Measurements from ENCODE around the gene ANKRD50.

ANKRD50 gene

GRCh38 chr4:124684301-124684700 is 28.2 kb downstream of the ANKRD50 start:
- Mint-ChIP-seq H3K4me3 (no peak overlapping the region), H3K4me1 (no peaks in the 10 kb centered on the region), H3K27me3 (no peaks in the 10 kb centered on the region), H3K9me3 (no peaks in the 10 kb centered on the region), H3K27ac (no peak overlapping the region)
- DNase-seq (no peak), ATAC-seq (no peak)

GRCh38 chr4:124682384-124682783 is 30.1 kb downstream of the ANKRD50 start:
- Mint-ChIP-seq H3K27me3 (no peaks in the 10 kb centered on the region), H3K27ac (no peak overlapping the region), H3K4me1 (no peaks in the 10 kb centered on the region), H3K9me3 (no peaks in the 10 kb centered on the region), H3K4me3 (no peak overlapping the region)
- DNase-seq: no peak
- no peak for ATAC-seq

- Mint-ChIP-seq H3K27me3 (no peaks in the 10 kb centered on the region), H3K27ac (no peak overlapping the region), H3K9me3 (peaks cover 0 to 7% of the 10 kb centered on the region in 2 donors), H3K4me1 (no peaks in the 10 kb centered on the region), H3K4me3 (no peak overlapping the region)
- no peak for DNase-seq
- no peak for ATAC-seq
Measured at GRCh38 chr4:124666496-124666895, 46.0 kb downstream of the ANKRD50 start.

- Mint-ChIP-seq H3K27me3 (no peaks in the 10 kb centered on the region), H3K4me1 (no peaks in the 10 kb centered on the region), H3K4me3 (no peak overlapping the region), H3K27ac (no peak overlapping the region), H3K9me3 (no peaks in the 10 kb centered on the region)
- no peak for DNase-seq
- no peak for ATAC-seq
Measured at GRCh38 chr4:124658795-124659194, 53.7 kb downstream of the ANKRD50 start.

GRCh38 chr4:124650614-124651013 is 61.9 kb downstream of the ANKRD50 start:
- ATAC-seq (no peak), DNase-seq (no peak)
- H3K4me3 Mint-ChIP-seq: no peak overlapping the region
- no peaks in the 10 kb centered on the region for H3K9me3 Mint-ChIP-seq
- no peaks in the 10 kb centered on the region for H3K4me1 Mint-ChIP-seq
- no peak overlapping the region for H3K27ac Mint-ChIP-seq
- no peaks in the 10 kb centered on the region for H3K27me3 Mint-ChIP-seq

- no peak overlapping the region for H3K4me3 Mint-ChIP-seq
- no peaks in the 10 kb centered on the region for H3K4me1 Mint-ChIP-seq
- H3K27me3 Mint-ChIP-seq: no peaks in the 10 kb centered on the region
- DNase-seq: no peak
- no peaks in the 10 kb centered on the region for H3K9me3 Mint-ChIP-seq
- no peak for ATAC-seq
- no peak overlapping the region for H3K27ac Mint-ChIP-seq
Measured at GRCh38 chr4:124647599-124647998, 64.9 kb downstream of the ANKRD50 start.

- ATAC-seq (no peak), DNase-seq (no peak)
- Mint-ChIP-seq H3K4me1 (no peaks in the 10 kb centered on the region), H3K9me3 (no peaks in the 10 kb centered on the region), H3K27ac (no peak overlapping the region), H3K27me3 (no peaks in the 10 kb centered on the region), H3K4me3 (no peak overlapping the region)
Measured at GRCh38 chr4:124644621-124645020, 67.9 kb downstream of the ANKRD50 start.

GRCh38 chr4:124642846-124643245 is 69.7 kb downstream of the ANKRD50 start:
- H3K4me1 Mint-ChIP-seq: no peaks in the 10 kb centered on the region
- no peak overlapping the region for H3K4me3 Mint-ChIP-seq
- no peaks in the 10 kb centered on the region for H3K9me3 Mint-ChIP-seq
- H3K27ac Mint-ChIP-seq: no peak overlapping the region
- peaks cover 2% of the 10 kb centered on the region for H3K27me3 Mint-ChIP-seq
- no peak for ATAC-seq
- DNase-seq: no peak

- DNase-seq (no peak), ATAC-seq (no peak)
- H3K9me3 Mint-ChIP-seq: peaks cover 0 to 5% of the 10 kb centered on the region in 2 donors
- no peak overlapping the region for H3K27ac Mint-ChIP-seq
- no peak overlapping the region for H3K4me3 Mint-ChIP-seq
- peaks cover 7% of the 10 kb centered on the region for H3K27me3 Mint-ChIP-seq
- no peaks in the 10 kb centered on the region for H3K4me1 Mint-ChIP-seq
Measured at GRCh38 chr4:124641715-124642381, 70.7 kb downstream of the ANKRD50 start.

GRCh38 chr4:124640022-124640730 is 72.4 kb downstream of the ANKRD50 start:
- no peak overlapping the region for H3K27ac Mint-ChIP-seq
- H3K4me3 Mint-ChIP-seq: no peak overlapping the region
- H3K4me1 Mint-ChIP-seq: no peaks in the 10 kb centered on the region
- H3K27me3 Mint-ChIP-seq: peaks cover 7% of the 10 kb centered on the region
- DNase-seq: no peak
- peaks cover 0 to 5% of the 10 kb centered on the region in 2 donors for H3K9me3 Mint-ChIP-seq
- ATAC-seq: no peak

GRCh38 chr4:124637321-124637720 is 75.2 kb downstream of the ANKRD50 start:
- ATAC-seq (no peak), DNase-seq (no peak)
- Mint-ChIP-seq H3K4me3 (no peak overlapping the region), H3K27ac (no peak overlapping the region), H3K4me1 (peaks cover 1% of the 10 kb centered on the region), H3K27me3 (peaks cover 7% of the 10 kb centered on the region), H3K9me3 (peaks cover 0 to 5% of the 10 kb centered on the region in 2 donors)

GRCh38 chr4:124636788-124637187 is 75.7 kb downstream of the ANKRD50 start:
- peaks cover 0 to 5% of the 10 kb centered on the region in 2 donors for H3K9me3 Mint-ChIP-seq
- ATAC-seq: no peak
- H3K4me1 Mint-ChIP-seq: peaks cover 7% of the 10 kb centered on the region
- H3K27me3 Mint-ChIP-seq: peaks cover 7% of the 10 kb centered on the region
- no peak overlapping the region for H3K4me3 Mint-ChIP-seq
- H3K27ac Mint-ChIP-seq: no peak overlapping the region
- no peak for DNase-seq

- H3K9me3 Mint-ChIP-seq: peaks cover 0 to 5% of the 10 kb centered on the region in 2 donors
- no peak for DNase-seq
Measured at GRCh38 chr4:124635331-124635730, 77.2 kb downstream of the ANKRD50 start.

GRCh38 chr4:124633285-124633941 is 79.1 kb downstream of the ANKRD50 start:
- ATAC-seq (no peak), DNase-seq (no peak)
- Mint-ChIP-seq H3K9me3 (peaks cover 0 to 5% of the 10 kb centered on the region in 2 donors), H3K4me1 (peaks cover 9% of the 10 kb centered on the region), H3K27me3 (peaks cover 7% of the 10 kb centered on the region), H3K27ac (no peak overlapping the region), H3K4me3 (no peak overlapping the region)

More at GRCh38 chr4:124635331-124635730, 77.2 kb downstream of the ANKRD50 start:
- H3K27ac Mint-ChIP-seq: no peak overlapping the region
- H3K4me3 Mint-ChIP-seq: no peak overlapping the region
- peaks cover 7% of the 10 kb centered on the region for H3K27me3 Mint-ChIP-seq
- peaks cover 9% of the 10 kb centered on the region for H3K4me1 Mint-ChIP-seq
- no peak for ATAC-seq

- Mint-ChIP-seq H3K4me3 (no peak overlapping the region), H3K27me3 (peaks cover 2% of the 10 kb centered on the region), H3K9me3 (peaks cover 0 to 1% of the 10 kb centered on the region in 2 donors), H3K4me1 (peaks cover 9% of the 10 kb centered on the region), H3K27ac (peak overlapping the region in 1 of 2 donors; percentile 13)
- DNase-seq (no peak), ATAC-seq (no peak)
Measured at GRCh38 chr4:124632439-124632838, 80.1 kb downstream of the ANKRD50 start.

GRCh38 chr4:124631760-124632159 is 80.8 kb downstream of the ANKRD50 start:
- H3K27ac Mint-ChIP-seq: peak overlapping the region in 1 of 2 donors; percentile 2
- peak in 1 of 2 donors; percentile 9 for DNase-seq

More at GRCh38 chr4:124631760-124632159, 80.8 kb downstream of the ANKRD50 start:
- H3K27me3 Mint-ChIP-seq: no peaks in the 10 kb centered on the region
- H3K9me3 Mint-ChIP-seq: no peaks in the 10 kb centered on the region
- H3K4me1 Mint-ChIP-seq: peaks cover 9% of the 10 kb centered on the region
- peak; percentile 76 for ATAC-seq
- H3K4me3 Mint-ChIP-seq: no peak overlapping the region

All from stimulated activated naive CD8-positive, alpha-beta T cell treated with anti-CD3 and anti-CD28 coated beads, Interleukin-15, amount 100 ng/mL, for 72 hours (primary cell).